ENCODE data around the gene SSH2.
"Not testable (repeated sequence)": the region's sequence is repeated elsewhere in the genome, so short reads cannot be mapped to it uniquely, and the experiment has no call there.

Gene SSH2

DNA sequence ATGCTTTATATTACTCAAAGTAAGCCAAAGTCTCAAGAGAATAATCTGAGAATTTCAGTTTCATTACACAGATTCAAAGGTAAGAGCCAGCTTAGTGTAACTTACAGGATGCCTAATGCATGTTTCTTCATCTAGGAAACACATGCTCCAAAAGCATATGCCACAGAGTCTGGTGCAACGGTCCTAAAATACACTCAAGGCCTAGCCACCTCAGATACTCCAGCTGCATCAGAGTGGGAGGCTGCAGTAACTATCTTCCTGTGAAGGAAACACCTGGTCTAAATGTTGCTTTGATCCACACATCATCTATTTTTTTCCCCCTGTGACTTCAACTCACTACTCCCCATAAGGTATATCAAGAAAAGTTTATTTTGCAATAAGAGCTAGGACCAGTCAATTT lies 255.7 kb downstream of the SSH2 start:
- no peak for DNase-seq (ENCODE audit: low read depth in 2 of 3, low spot score in 1 of 3)

- DNase-seq (ENCODE audit: low read depth in 2 of 3, low spot score in 1 of 3): no peak
Measured at GRCh38 chr17:29671661-29672060, 258.4 kb downstream of the SSH2 start.

GRCh38 chr17:29669266-29669665 lies 260.8 kb downstream of the SSH2 start:
- DNase-seq (ENCODE audit: low read depth in 2 of 3, low spot score in 1 of 3): no peak

GRCh38 chr17:29667969-29668368 lies 262.1 kb downstream of the SSH2 start:
- no peak for DNase-seq (ENCODE audit: low read depth in 2 of 3, low spot score in 1 of 3)

- DNase-seq (ENCODE audit: low read depth in 2 of 3, low spot score in 1 of 3): no peak
Measured at GRCh38 chr17:29665481-29665810, 264.6 kb downstream of the SSH2 start.

DNA sequence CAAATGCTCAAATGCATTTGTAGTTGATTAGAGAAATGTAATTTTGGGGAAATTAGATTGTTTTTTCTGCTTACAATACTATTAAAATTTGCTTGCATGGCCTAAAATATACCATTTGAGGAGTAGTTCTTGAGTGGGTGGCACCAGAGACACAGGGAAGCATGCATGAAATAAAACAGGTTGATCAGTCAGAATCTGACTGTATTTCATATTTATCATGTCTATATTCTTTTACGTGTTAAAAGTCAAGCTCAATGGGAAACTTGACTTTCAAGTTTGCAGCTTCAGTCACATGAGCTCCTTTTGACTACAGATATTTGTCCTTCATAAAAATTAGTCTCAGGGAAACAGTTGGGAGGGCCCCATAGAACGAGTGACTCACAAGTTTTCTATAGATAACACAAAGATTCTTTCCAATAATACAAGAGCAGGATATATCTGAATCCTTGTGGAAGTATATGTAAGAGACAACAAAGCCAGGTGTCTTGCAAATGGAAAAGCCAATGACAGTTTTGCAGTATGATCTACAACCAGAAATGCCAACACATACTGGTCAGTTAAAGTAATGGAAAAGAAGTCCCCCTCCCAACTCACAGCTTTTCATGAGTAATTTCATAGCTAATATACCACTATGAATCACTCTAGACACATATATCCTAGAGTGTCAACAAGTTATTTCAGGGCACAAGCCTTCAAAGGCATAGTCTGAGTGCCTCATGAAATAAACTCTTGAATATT lies 265.1 kb downstream of the SSH2 start:
- peak in 1 of 3 donors; percentile 16 for DNase-seq (ENCODE audit: low read depth in 2 of 3, low spot score in 1 of 3)

- DNase-seq (ENCODE audit: low read depth in 2 of 3, low spot score in 1 of 3): no peak
Measured at GRCh38 chr17:29663155-29663554, 266.9 kb downstream of the SSH2 start.

GRCh38 chr17:29661213-29661612 lies 268.8 kb downstream of the SSH2 start:
- DNase-seq (ENCODE audit: low read depth in 2 of 3, low spot score in 1 of 3): no peak

GRCh38 chr17:29659155-29659554 lies 270.9 kb downstream of the SSH2 start:
- no peak for DNase-seq (ENCODE audit: low read depth in 2 of 3, low spot score in 1 of 3)

GRCh38 chr17:29655323-29655722 lies 274.7 kb downstream of the SSH2 start:
- no peak for DNase-seq (ENCODE audit: low read depth in 2 of 3, low spot score in 1 of 3)

- no peak for DNase-seq (ENCODE audit: low read depth in 2 of 3, low spot score in 1 of 3)
Measured at GRCh38 chr17:29653995-29654714, 275.9 kb downstream of the SSH2 start.

DNA sequence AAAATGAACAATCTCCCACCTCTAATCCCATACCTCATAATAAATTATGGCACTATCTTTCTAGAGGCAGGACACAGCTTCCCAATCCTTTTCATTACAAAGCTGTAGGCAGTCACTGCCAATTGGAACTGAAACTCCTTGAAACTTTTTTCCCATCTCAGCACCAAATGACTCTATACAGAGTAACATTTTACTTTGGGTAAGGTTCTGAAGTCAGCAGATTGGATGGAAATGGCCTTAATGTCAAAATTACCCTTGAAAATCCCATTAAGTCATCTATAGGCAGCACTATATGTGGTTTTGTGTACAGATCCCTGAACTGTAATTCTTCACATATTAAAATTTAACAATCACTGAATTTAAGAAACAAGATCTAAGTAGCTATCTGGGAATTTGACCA lies 277.1 kb downstream of the SSH2 start:
- no peak for DNase-seq (ENCODE audit: low read depth in 2 of 3, low spot score in 1 of 3)

DNA sequence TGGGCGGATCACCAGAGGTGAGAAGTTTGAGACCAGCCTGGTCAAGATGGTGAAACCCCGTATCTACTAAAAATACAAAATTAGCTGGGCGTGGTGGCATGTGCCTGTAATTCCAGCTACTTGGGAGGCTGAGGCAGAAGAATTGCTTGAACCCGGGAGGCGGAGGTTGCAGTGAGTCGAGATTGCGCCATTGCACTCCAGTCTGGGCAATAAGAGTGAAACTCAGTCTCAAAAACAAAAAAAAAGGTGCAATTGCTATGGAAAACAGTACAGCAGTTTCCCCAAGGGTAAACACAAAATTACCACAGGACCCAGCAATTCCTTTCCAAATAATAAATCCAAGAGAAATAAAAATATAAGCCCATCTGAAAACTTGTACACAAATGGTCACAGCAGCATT lies 278.1 kb downstream of the SSH2 start:
- not testable (repeated sequence) for DNase-seq (ENCODE audit: low read depth in 2 of 3, low spot score in 1 of 3)

DNA sequence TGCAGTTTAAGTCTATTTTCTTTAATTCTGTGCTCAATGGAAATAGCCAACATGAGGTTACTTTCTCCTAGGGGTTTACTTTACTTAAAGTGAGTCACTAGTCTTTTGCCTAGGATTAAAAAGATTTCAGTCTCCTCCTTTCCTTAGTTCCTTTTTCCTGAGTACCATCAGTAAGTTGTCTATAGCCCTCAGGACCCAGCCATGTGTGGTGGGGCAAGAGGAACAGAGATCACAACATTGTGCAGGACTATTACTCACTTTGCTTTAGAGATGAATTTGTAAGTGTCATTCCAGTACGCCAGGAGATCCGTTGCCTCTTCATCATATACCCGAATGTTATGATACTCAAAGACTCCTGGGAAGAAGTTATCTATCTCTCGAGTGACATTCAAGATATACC lies 279.6 kb downstream of the SSH2 start:
- DNase-seq (ENCODE audit: low read depth in 2 of 3, low spot score in 1 of 3): no peak

DNA sequence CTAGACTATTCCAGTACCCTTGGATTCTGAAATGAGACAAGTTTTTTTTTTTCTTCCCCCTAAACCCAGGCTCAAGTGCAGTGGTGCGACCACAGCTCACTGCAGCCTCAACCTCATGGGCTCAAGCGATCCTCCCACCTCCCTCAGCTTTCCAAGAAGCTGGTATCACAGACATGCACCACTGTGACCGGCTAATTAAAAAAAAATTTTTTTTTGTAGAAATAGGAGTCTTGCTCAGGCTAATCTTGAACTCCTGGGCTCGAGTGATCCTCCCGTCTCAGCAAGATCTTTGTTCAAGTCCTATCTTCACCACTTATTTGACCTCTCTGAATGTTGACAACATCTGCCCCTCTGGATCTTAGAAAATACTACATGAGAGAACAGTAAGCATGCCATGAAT lies 280.7 kb downstream of the SSH2 start:
- no peak for DNase-seq (ENCODE audit: low read depth in 2 of 3, low spot score in 1 of 3)

- DNase-seq (ENCODE audit: low read depth in 2 of 3, low spot score in 1 of 3): no peak
Measured at GRCh38 chr17:29648005-29648404, 282.0 kb downstream of the SSH2 start.

DNA sequence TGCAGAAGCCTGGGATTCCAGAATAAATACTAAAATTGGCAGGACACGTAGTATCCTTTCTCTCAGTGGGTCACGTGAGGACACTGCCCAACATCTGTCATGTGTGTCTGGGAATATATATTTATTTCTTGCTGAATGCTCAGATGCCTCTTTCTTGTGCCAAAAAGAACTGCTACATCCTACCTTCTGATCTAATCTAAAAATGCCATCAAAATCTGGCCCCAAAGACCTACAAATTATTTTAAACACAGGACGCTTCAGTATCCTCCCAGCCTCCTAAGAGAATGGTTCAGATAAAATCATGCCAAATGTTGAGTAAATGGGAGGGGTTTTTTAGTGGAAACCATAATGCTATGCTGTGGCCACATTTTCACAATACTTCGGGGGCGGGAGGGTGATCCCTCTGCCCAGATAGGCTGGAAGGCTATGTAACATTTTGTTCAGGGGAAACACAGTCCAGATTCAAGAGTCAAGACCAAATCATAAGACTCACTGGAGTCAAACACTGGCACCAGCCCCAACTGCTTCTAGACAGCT lies 284.4 kb downstream of the SSH2 start:
- DNase-seq (ENCODE audit: low read depth in 2 of 3, low spot score in 1 of 3): no peak

- no peak for DNase-seq (ENCODE audit: low read depth in 2 of 3, low spot score in 1 of 3)
Measured at GRCh38 chr17:29643817-29644160, 286.2 kb downstream of the SSH2 start.

- no peak for DNase-seq (ENCODE audit: low read depth in 2 of 3, low spot score in 1 of 3)
Measured at GRCh38 chr17:29642171-29642611, 287.8 kb downstream of the SSH2 start.

DNA sequence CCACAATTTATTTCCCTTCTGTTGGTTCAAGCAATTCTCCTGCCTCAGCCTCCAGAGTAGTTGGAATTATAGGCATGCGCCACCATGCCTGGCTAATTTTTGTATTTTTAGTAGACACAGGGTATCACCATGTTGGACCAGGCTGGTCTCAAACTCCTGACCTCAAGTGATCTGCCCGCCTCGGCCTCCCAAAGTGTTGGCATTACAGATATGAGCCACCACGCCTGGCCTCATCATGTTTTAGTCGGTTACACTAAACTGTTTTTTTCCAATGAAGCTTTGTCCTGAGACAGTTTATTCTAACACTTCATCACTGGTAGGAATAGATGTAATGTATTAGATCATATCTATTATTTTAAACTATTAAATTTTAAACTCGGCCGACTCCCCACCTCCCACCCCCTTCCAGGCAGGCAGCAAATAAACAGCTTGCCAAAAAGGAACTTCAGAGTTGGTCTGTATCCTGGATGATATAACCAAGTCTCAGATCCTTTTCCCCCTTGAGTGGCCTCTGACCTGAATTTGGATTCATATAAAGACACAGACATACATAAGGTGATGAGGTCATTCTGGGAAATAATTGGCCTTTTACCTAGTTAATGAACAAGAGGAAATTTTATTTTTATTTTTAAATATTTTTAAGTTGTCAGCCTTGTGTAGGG lies 288.9 kb downstream of the SSH2 start:
- no peak for DNase-seq (ENCODE audit: low read depth in 2 of 3, low spot score in 1 of 3)

GRCh38 chr17:29640413-29640812 lies 289.6 kb downstream of the SSH2 start:
- DNase-seq (ENCODE audit: low read depth in 2 of 3, low spot score in 1 of 3): no peak

GRCh38 chr17:29633886-29634285 lies 296.1 kb downstream of the SSH2 start:
- no peak for DNase-seq (ENCODE audit: low read depth in 2 of 3, low spot score in 1 of 3)

All from stimulated activated CD4-positive, alpha-beta T cell treated with anti-CD3 and anti-CD28 coated beads, Interleukin-12 subunit alpha, Interleukin-12 subunit beta, amount 100 ng/mL, for 48 hours (primary cell).